HL-60 (cell line): ENCODE data around the gene RBFOX2.

Experiments
- DNase-seq, 2 experiments: peaks; one replicate each; pipeline ENCODE4 v3.0.0-alpha.2; 2010 to 2020; ENCODE audit warnings: low read depth in 1 of 2, low spot score in 1 of 2
- H3K27ac ChIP-seq: fragments of 250-450 bp; sonication (Bioruptor Pico); replicated peaks from 2 replicates; pipeline ENCODE4 v1.5.1; 2020; ENCODE audit warnings: mild to moderate bottlenecking, moderate library complexity
- H3K27me3 ChIP-seq: fragments of 250-450 bp; sonication (Bioruptor Pico); 2 replicates; pipeline ENCODE4 v1.5.1; 2021; ENCODE audit warnings: mild to moderate bottlenecking, moderate library complexity; ENCODE audit not compliant: insufficient read depth, poor library complexity, severe bottlenecking
- H3K4me3 ChIP-seq: replicated peaks from 2 replicates; pipeline ENCODE4 v1.5.1; 2011; ENCODE audit warnings: mild to moderate bottlenecking, control low read depth, low read length; ENCODE audit not compliant: insufficient read depth
- GABPA ChIP-seq: IDR thresholded peaks from 2 replicates; pipeline ENCODE4 v1.6.1; 2012; ENCODE audit warnings: low read depth
- POLR2AphosphoS5 ChIP-seq: IDR thresholded peaks from 2 replicates; pipeline ENCODE4 v1.6.1; 2012; ENCODE audit warnings: low read depth
- SPI1 ChIP-seq: IDR thresholded peaks from 2 replicates; pipeline ENCODE4 v1.6.1; 2012; ENCODE audit warnings: low read depth, mild to moderate bottlenecking, borderline replicate concordance
- TF ChIP-seq, protein P1 (sequence below): IDR thresholded peaks from 2 replicates; pipeline ENCODE4 v1.6.1; 2012; ENCODE audit warnings: low read depth; ENCODE audit not compliant: insufficient replicate concordance
- TF ChIP-seq, protein P2 (sequence below): IDR thresholded peaks from one replicate; pipeline ENCODE4 v1.5.1; 2011; ENCODE audit warnings: low read length, control low read depth, inconsistent platforms; ENCODE audit not compliant: insufficient read depth

Gene RBFOX2

DNA sequence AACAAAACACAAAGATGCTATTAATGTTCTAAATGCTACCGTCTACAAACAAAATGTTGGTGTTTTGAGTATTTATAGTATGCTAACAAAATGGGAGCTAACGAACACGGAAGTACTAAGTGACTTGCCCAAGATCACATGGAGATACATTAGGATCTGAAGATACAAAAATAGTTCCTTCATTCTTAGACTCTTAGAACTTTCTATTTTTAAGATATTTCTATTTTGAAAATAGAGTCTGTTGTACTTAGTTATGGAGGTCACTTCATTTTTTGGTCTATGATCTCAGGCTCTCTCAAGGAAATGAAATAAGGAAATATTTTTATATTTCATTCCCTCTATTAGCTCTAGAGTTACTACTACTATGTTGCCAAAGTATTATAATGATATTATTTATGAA is 246.7 kb downstream of the RBFOX2 start:
- Histone ChIP-seq H3K27ac (no peak overlapping the region), H3K27me3 (peaks cover 12% of the 10 kb centered on the region), H3K4me3 (no peak overlapping the region)
- no peak for DNase-seq
- TF ChIP-seq SPI1, result no peak
- TF ChIP-seq GABPA, result no peak
- TF ChIP-seq POLR2AphosphoS5, result no peak
- TF ChIP-seq, protein P1, sequence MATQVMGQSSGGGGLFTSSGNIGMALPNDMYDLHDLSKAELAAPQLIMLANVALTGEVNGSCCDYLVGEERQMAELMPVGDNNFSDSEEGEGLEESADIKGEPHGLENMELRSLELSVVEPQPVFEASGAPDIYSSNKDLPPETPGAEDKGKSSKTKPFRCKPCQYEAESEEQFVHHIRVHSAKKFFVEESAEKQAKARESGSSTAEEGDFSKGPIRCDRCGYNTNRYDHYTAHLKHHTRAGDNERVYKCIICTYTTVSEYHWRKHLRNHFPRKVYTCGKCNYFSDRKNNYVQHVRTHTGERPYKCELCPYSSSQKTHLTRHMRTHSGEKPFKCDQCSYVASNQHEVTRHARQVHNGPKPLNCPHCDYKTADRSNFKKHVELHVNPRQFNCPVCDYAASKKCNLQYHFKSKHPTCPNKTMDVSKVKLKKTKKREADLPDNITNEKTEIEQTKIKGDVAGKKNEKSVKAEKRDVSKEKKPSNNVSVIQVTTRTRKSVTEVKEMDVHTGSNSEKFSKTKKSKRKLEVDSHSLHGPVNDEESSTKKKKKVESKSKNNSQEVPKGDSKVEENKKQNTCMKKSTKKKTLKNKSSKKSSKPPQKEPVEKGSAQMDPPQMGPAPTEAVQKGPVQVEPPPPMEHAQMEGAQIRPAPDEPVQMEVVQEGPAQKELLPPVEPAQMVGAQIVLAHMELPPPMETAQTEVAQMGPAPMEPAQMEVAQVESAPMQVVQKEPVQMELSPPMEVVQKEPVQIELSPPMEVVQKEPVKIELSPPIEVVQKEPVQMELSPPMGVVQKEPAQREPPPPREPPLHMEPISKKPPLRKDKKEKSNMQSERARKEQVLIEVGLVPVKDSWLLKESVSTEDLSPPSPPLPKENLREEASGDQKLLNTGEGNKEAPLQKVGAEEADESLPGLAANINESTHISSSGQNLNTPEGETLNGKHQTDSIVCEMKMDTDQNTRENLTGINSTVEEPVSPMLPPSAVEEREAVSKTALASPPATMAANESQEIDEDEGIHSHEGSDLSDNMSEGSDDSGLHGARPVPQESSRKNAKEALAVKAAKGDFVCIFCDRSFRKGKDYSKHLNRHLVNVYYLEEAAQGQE, result no peak
- TF ChIP-seq, protein P2, sequence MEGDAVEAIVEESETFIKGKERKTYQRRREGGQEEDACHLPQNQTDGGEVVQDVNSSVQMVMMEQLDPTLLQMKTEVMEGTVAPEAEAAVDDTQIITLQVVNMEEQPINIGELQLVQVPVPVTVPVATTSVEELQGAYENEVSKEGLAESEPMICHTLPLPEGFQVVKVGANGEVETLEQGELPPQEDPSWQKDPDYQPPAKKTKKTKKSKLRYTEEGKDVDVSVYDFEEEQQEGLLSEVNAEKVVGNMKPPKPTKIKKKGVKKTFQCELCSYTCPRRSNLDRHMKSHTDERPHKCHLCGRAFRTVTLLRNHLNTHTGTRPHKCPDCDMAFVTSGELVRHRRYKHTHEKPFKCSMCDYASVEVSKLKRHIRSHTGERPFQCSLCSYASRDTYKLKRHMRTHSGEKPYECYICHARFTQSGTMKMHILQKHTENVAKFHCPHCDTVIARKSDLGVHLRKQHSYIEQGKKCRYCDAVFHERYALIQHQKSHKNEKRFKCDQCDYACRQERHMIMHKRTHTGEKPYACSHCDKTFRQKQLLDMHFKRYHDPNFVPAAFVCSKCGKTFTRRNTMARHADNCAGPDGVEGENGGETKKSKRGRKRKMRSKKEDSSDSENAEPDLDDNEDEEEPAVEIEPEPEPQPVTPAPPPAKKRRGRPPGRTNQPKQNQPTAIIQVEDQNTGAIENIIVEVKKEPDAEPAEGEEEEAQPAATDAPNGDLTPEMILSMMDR, result no peak

DNA sequence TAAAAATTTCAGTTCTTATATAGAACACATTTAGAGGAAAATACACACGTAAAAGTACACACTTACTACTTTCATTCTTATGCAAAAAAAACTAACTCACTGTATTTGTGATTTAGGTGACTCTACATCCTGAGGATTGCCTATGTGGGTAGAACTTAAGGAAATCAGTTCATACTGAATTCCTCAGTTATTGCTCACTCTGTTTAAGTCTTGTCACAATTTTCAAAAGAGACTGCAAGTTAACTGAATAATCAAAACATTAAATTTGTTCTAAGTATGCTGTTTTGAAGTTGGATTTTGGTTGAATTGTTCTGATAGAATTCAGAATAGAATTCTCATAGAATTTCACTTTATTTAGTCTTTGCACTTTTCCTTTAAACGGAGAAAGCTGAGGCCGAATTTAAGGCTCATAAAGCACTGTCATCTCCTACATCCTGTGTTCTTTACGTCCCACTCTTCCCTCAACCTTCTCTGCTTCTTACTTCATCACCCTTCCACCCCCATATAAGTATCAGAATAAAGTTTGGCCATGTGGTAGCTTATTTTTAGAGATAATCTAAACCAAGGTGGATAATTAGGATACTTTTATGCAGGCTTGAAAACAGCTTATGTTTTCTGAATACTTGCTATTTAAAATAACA is 251.2 kb downstream of the RBFOX2 start:
- TF ChIP-seq, protein P1, result no peak
- no peak for TF ChIP-seq SPI1
- no peak for TF ChIP-seq POLR2AphosphoS5
- TF ChIP-seq GABPA, result no peak
- TF ChIP-seq, protein P2, result no peak
- Histone ChIP-seq H3K27ac (no peak overlapping the region), H3K4me3 (no peak overlapping the region), H3K27me3 (peaks cover 21% of the 10 kb centered on the region)
- DNase-seq, result no peak

DNA sequence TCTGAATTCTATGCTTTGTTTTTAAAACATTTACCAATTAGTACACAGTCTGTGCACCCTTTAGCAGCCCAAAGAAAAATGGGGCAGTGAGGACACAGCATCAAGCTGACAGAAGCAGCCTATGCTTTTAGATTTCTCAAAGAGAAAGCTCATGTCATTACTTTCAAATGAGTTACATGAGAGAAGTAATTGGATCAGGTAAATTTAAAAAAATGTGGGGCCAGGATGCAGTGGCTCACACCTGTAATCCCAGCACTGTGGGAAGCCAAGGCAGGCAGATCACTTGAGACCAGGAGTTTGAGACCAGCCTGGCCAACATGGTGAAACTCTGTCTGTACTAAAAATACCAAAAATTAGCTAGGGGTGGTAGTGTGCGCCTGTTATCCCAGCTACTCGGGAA is 253.3 kb downstream of the RBFOX2 start:
- no peak for DNase-seq
- TF ChIP-seq SPI1, result no peak
- TF ChIP-seq, protein P2, result no peak
- no peak for TF ChIP-seq GABPA
- TF ChIP-seq, protein P1, result no peak
- no peak for TF ChIP-seq POLR2AphosphoS5
- no peak overlapping the region for H3K4me3 ChIP-seq

More for the DNA sequence above, 253.3 kb downstream of the RBFOX2 start:
- H3K27me3 ChIP-seq, result peaks cover 25% of the 10 kb centered on the region
- no peak overlapping the region for H3K27ac ChIP-seq
